Measurements from ENCODE around the gene RABEP1.

RABEP1 gene

GRCh38 chr17:5362162-5362811 lies 80.2 kb downstream of the RABEP1 start:
- no peak for DNase-seq

GRCh38 chr17:5364156-5364555 lies 82.1 kb downstream of the RABEP1 start:
- no peak for DNase-seq

GRCh38 chr17:5364696-5365095 lies 82.6 kb downstream of the RABEP1 start:
- DNase-seq: no peak

GRCh38 chr17:5365831-5366230 lies 83.7 kb downstream of the RABEP1 start:
- no peak for DNase-seq

GRCh38 chr17:5370411-5370810 lies 88.3 kb downstream of the RABEP1 start:
- no peak for DNase-seq

GRCh38 chr17:5373112-5373511 lies 91.0 kb downstream of the RABEP1 start:
- no peak for DNase-seq

GRCh38 chr17:5378566-5379207 lies 96.6 kb downstream of the RABEP1 start:
- no peak for DNase-seq

- DNase-seq: no peak
Observed at GRCh38 chr17:5379351-5380107, 97.4 kb downstream of the RABEP1 start.

- no peak for DNase-seq
Observed at GRCh38 chr17:5380491-5381135, 98.5 kb downstream of the RABEP1 start.

GRCh38 chr17:5381542-5381941 lies 99.5 kb downstream of the RABEP1 start:
- DNase-seq: no peak

GRCh38 chr17:5391678-5392077 lies 109.6 kb downstream of the RABEP1 start:
- no peak for DNase-seq

- DNase-seq: no peak
Observed at GRCh38 chr17:5396612-5397011, 114.5 kb downstream of the RABEP1 start.

GRCh38 chr17:5399767-5400166 lies 117.7 kb downstream of the RABEP1 start:
- DNase-seq: no peak

GRCh38 chr17:5405400-5405799 lies 123.3 kb downstream of the RABEP1 start:
- no peak for DNase-seq

- no peak for DNase-seq
Observed at GRCh38 chr17:5408186-5408585, 126.1 kb downstream of the RABEP1 start.

GRCh38 chr17:5410594-5411272 lies 128.6 kb downstream of the RABEP1 start:
- DNase-seq: no peak

GRCh38 chr17:5413682-5414081 lies 131.6 kb downstream of the RABEP1 start:
- DNase-seq: no peak

GRCh38 chr17:5416901-5417300 lies 134.8 kb downstream of the RABEP1 start:
- no peak for DNase-seq

GRCh38 chr17:5418858-5419355 lies 136.8 kb downstream of the RABEP1 start:
- no peak for DNase-seq

- peak; percentile 68 for DNase-seq
Observed at GRCh38 chr17:5419356-5419958, 137.4 kb downstream of the RABEP1 start, which contains the start of gene NUP88. NUP88 (minus strand) TSS chr17:5419662; CDS start chr17:5419650, 12 bp downstream.

- no peak for DNase-seq
Observed at GRCh38 chr17:5419959-5420653, 138.0 kb downstream of the RABEP1 start, which contains the start of gene RPAIN. RPAIN (plus strand) TSS chr17:5420182; CDS start chr17:5420211, 29 bp downstream.
